HEK293 (cell line): ENCODE measurements around the gene C1QB.

Source experiments
- CTCF ChIA-PET: fragments of 350-600 bp; formaldehyde crosslinking; extraction: SDS; loops from one replicate; lab custom pipeline; 2021; ENCODE audit warnings: antibody characterized with exemption; lab: Yijun Ruan, JAX
- POLR2A ChIA-PET: fragments of 300-600 bp; formaldehyde crosslinking; extraction: SDS; loops from one replicate; lab custom pipeline; 2020; ENCODE audit warnings: antibody characterized with exemption, inconsistent platforms; lab: Yijun Ruan, JAX
- H3K27ac ChIP-seq: fragments of 200-500 bp; sonication (Bioruptor generic); 2 replicates; pipeline ENCODE4 v1.5.1; 2014; ENCODE audit warnings: low read depth, low read length, control low read depth, inconsistent platforms; ENCODE audit errors: extremely low read depth
- H3K36me3 ChIP-seq, 2 experiments: fragments of 200-500 bp in 1 of 2; sonication (Bioruptor generic) in 1 of 2; 1 replicate in 1 of 2; 2 replicates in 1 of 2; pipeline ENCODE4 v1.5.1; 2014 to 2017; ENCODE audit warnings: inconsistent platforms in 2 of 2, low read length in 2 of 2; ENCODE audit not compliant: control insufficient read depth in 2 of 2, insufficient read depth in 1 of 2
- H3K4me1 ChIP-seq: fragments of 200-500 bp; sonication (Bioruptor generic); 2 replicates; pipeline ENCODE4 v1.5.1; 2014; ENCODE audit warnings: mild to moderate bottlenecking, low read length, inconsistent platforms; ENCODE audit not compliant: control insufficient read depth, insufficient read depth
- H3K4me3 ChIP-seq: 2 replicates; pipeline ENCODE4 v1.5.1; 2011; ENCODE audit warnings: low read depth, mild to moderate bottlenecking, control low read depth, low read length, moderate library complexity
- H3K9me3 ChIP-seq: fragments of 200-500 bp; sonication (Bioruptor generic); 2 replicates; pipeline ENCODE4 v1.5.1; 2014; ENCODE audit warnings: low read depth, low read length, inconsistent platforms; ENCODE audit not compliant: control insufficient read depth, insufficient read depth
- GFI1B ChIP-seq: fragments of 450-650 bp; formaldehyde crosslinking; IDR thresholded peaks from 2 replicates; pipeline ENCODE4 v1.5.1; 2016; ENCODE audit warnings: missing biosample characterization, missing genetic modification characterization
- GLIS1 ChIP-seq: fragments of 450-650 bp; formaldehyde crosslinking; IDR thresholded peaks from 2 replicates; pipeline ENCODE4 v1.5.1; 2016; ENCODE audit warnings: missing biosample characterization, missing genetic modification characterization
- KLF7 ChIP-seq: fragments of 450-650 bp; formaldehyde crosslinking; IDR thresholded peaks from 2 replicates; pipeline ENCODE4 v1.5.1; 2016; ENCODE audit warnings: missing biosample characterization, missing genetic modification characterization, borderline replicate concordance
- MEIS1 ChIP-seq: sonication (generic); formaldehyde crosslinking; IDR thresholded peaks from 2 replicates; pipeline ENCODE4 v1.8.1; 2022; ENCODE audit warnings: missing genetic modification reagents, mild to moderate bottlenecking, borderline replicate concordance
- MZF1 ChIP-seq: fragments of 450-650 bp; formaldehyde crosslinking; IDR thresholded peaks from 2 replicates; pipeline ENCODE4 v1.5.1; 2017; ENCODE audit warnings: missing biosample characterization, missing genetic modification characterization, borderline replicate concordance
- RBAK ChIP-seq: fragments of 450-650 bp; formaldehyde crosslinking; IDR thresholded peaks from 2 replicates; pipeline ENCODE4 v1.5.1; 2016; ENCODE audit warnings: missing biosample characterization, missing genetic modification characterization
- ZBTB17 ChIP-seq: fragments of 450-650 bp; formaldehyde crosslinking; IDR thresholded peaks from 2 replicates; pipeline ENCODE4 v1.5.1; 2016; ENCODE audit warnings: missing biosample characterization, missing genetic modification characterization
- ZBTB20 ChIP-seq: fragments of 450-650 bp; formaldehyde crosslinking; IDR thresholded peaks from 2 replicates; pipeline ENCODE4 v1.5.1; 2016; ENCODE audit warnings: missing biosample characterization, missing genetic modification characterization
- ZBTB7A ChIP-seq: fragments of 450-650 bp; formaldehyde crosslinking; IDR thresholded peaks from 2 replicates; pipeline ENCODE4 v1.5.1; 2016; ENCODE audit warnings: low read depth, missing biosample characterization, missing genetic modification characterization
- ZNF132 ChIP-seq: fragments of 450-650 bp; formaldehyde crosslinking; IDR thresholded peaks from 2 replicates; pipeline ENCODE4 v1.5.1; 2017; ENCODE audit warnings: missing biosample characterization, missing genetic modification characterization, borderline replicate concordance
- ZNF214 ChIP-seq: fragments of 450-650 bp; formaldehyde crosslinking; IDR thresholded peaks from 2 replicates; pipeline ENCODE4 v1.5.1; 2017; ENCODE audit warnings: missing biosample characterization, mild to moderate bottlenecking, missing genetic modification characterization, borderline replicate concordance
- ZNF239 ChIP-seq: fragments of 450-650 bp; formaldehyde crosslinking; IDR thresholded peaks from 2 replicates; pipeline ENCODE4 v1.5.1; 2016; ENCODE audit warnings: missing biosample characterization, missing genetic modification characterization
- ZNF341 ChIP-seq: fragments of 450-650 bp; formaldehyde crosslinking; IDR thresholded peaks from 2 replicates; pipeline ENCODE4; 2016; ENCODE audit warnings: low read depth, missing biosample characterization, missing genetic modification characterization
- ZNF37A ChIP-seq: fragments of 450-650 bp; IDR thresholded peaks from 2 replicates; pipeline ENCODE4 v1.5.1; 2018; ENCODE audit warnings: missing biosample characterization, missing genetic modification characterization
- ZNF391 ChIP-seq: fragments of 450-650 bp; formaldehyde crosslinking; IDR thresholded peaks from 2 replicates; pipeline ENCODE4 v1.5.1; 2016; ENCODE audit warnings: low read depth, missing biosample characterization, missing genetic modification characterization, borderline replicate concordance
- ZNF48 ChIP-seq: fragments of 450-650 bp; formaldehyde crosslinking; IDR thresholded peaks from 2 replicates; pipeline ENCODE4 v1.5.1; 2016; ENCODE audit warnings: missing biosample characterization, missing genetic modification characterization
- ZNF530 ChIP-seq: fragments of 450-650 bp; formaldehyde crosslinking; IDR thresholded peaks from 2 replicates; pipeline ENCODE4 v1.5.1; 2016; ENCODE audit warnings: low read depth, missing biosample characterization, missing genetic modification characterization
- ZNF610 ChIP-seq: fragments of 450-650 bp; formaldehyde crosslinking; IDR thresholded peaks from 2 replicates; pipeline ENCODE4 v1.5.1; 2016; ENCODE audit warnings: missing biosample characterization, missing genetic modification characterization, borderline replicate concordance
- ZNF677 ChIP-seq: fragments of 450-650 bp; IDR thresholded peaks from 2 replicates; pipeline ENCODE4 v1.5.0; 2018; ENCODE audit warnings: missing biosample characterization, mild to moderate bottlenecking, missing genetic modification characterization, moderate library complexity
- ZNF704 ChIP-seq: fragments of 450-650 bp; formaldehyde crosslinking; IDR thresholded peaks from 2 replicates; pipeline ENCODE4 v1.5.1; 2016; ENCODE audit warnings: missing biosample characterization, missing genetic modification characterization
- ZNF776 ChIP-seq: fragments of 450-650 bp; formaldehyde crosslinking; IDR thresholded peaks from 2 replicates; pipeline ENCODE4 v1.5.0; 2017; ENCODE audit warnings: missing biosample characterization, missing genetic modification characterization, borderline replicate concordance
- ZNF830 ChIP-seq: fragments of 450-650 bp; IDR thresholded peaks from 2 replicates; pipeline ENCODE4 v1.5.0; 2018; ENCODE audit warnings: missing biosample characterization, missing genetic modification characterization, low read depth, mild to moderate bottlenecking, moderate library complexity
- ZSCAN16 ChIP-seq: fragments of 450-650 bp; formaldehyde crosslinking; IDR thresholded peaks from 2 replicates; pipeline ENCODE4 v1.5.1; 2016; ENCODE audit warnings: missing biosample characterization, missing genetic modification characterization
- TF ChIP-seq, protein P1 (sequence below): fragments of 450-650 bp; formaldehyde crosslinking; IDR thresholded peaks from 2 replicates; pipeline ENCODE4 v1.5.1; 2017; ENCODE audit warnings: missing biosample characterization, missing genetic modification characterization

The C1QB gene

GRCh38 chr1:22626237-22627157 is 26.5 kb upstream of the C1QB start:
- H3K4me1 ChIP-seq, result no peaks in the 10 kb centered on the region
- no peaks in the 10 kb centered on the region for H3K36me3 ChIP-seq
- no peak for TF ChIP-seq MZF1 (tag by site-specific recombination)
- TF ChIP-seq MEIS1 (CRISPR knock-in tag), result no peak
- TF ChIP-seq, protein P1, sequence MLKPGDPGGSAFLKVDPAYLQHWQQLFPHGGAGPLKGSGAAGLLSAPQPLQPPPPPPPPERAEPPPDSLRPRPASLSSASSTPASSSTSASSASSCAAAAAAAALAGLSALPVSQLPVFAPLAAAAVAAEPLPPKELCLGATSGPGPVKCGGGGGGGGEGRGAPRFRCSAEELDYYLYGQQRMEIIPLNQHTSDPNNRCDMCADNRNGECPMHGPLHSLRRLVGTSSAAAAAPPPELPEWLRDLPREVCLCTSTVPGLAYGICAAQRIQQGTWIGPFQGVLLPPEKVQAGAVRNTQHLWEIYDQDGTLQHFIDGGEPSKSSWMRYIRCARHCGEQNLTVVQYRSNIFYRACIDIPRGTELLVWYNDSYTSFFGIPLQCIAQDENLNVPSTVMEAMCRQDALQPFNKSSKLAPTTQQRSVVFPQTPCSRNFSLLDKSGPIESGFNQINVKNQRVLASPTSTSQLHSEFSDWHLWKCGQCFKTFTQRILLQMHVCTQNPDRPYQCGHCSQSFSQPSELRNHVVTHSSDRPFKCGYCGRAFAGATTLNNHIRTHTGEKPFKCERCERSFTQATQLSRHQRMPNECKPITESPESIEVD, result no peak
- no peak for TF ChIP-seq ZBTB7A (tag by site-specific recombination)
- no peak for TF ChIP-seq GLIS1
- H3K9me3 ChIP-seq, result no peaks in the 10 kb centered on the region
- ChIA-PET POLR2A (no interaction called here), CTCF (no interaction called here)
- H3K4me3 ChIP-seq, result no peak overlapping the region
- no peak overlapping the region for H3K27ac ChIP-seq

GRCh38 chr1:22627331-22627730 is 25.7 kb upstream of the C1QB start:
- Histone ChIP-seq H3K27ac (no peak overlapping the region), H3K4me1 (no peaks in the 10 kb centered on the region), H3K4me3 (no peak overlapping the region), H3K36me3 (no peaks in the 10 kb centered on the region), H3K9me3 (no peaks in the 10 kb centered on the region)
- POLR2A ChIA-PET, result no interaction called here
- TF ChIP-seq ZNF704 (tag by site-specific recombination) (no peak), KLF7 (no peak), ZNF530 (tag by site-specific recombination) (no peak), ZBTB20 (tag by site-specific recombination) (no peak), ZNF341 (tag by site-specific recombination) (no peak), ZNF610 (tag by site-specific recombination) (no peak), ZNF132 (tag by site-specific recombination) (no peak), ZBTB17 (no peak), ZNF830 (no peak), ZNF391 (tag by site-specific recombination) (no peak), ZNF214 (tag by site-specific recombination) (no peak), ZNF776 (no peak), ZNF37A (tag by site-specific recombination) (no peak), ZNF677 (tag by site-specific recombination) (no peak), ZNF48 (no peak), RBAK (no peak), ZNF239 (tag by site-specific recombination) (no peak), GFI1B (tag by site-specific recombination) (no peak), ZSCAN16 (tag by site-specific recombination) (no peak)
- CTCF ChIA-PET, result no interaction called here
